Uterus (tissue), 2 donors: ENCODE results near the gene VWA8.

Experiments
- POLR2A ChIP-seq, 2 donors: fragments of 450-650 bp; IDR thresholded peaks; one replicate each; pipeline ENCODE4 v1.6.1; 2016; ENCODE audit warnings: antibody characterized with exemption in 2 of 2, mild to moderate bottlenecking in 1 of 2, moderate library complexity in 1 of 2
- TF ChIP-seq, protein P1 (sequence below), 4 experiments: fragments of 200-600 bp in 2 of 4; fragments of 450-650 bp in 2 of 4; sonication (generic) in 2 of 4; IDR thresholded peaks; one replicate each; pipeline ENCODE4 v1.5.1; 2016 to 2019; ENCODE audit warnings: antibody characterized with exemption in 4 of 4, mild to moderate bottlenecking in 2 of 4, moderate library complexity in 1 of 4

DNA sequence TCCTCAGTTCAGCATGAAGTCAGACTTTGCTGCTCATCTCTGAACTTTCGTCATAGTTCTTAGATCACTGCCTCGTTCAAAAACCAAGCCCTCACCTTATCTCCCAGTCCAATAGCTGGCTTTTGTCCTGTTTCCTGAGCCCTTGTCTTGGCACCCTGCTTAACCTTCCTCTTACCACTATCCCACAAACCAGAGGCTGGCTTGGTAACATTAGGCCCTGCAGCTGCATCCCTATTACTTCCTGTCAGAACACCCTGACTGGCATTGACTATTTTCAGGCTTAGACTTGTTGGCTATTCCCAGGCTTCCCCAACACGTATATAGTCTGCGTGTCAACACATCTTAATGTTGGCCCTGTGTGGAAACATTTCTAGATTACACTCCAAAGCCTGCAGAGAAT is 172.4 kb downstream of the VWA8 start:
- TF ChIP-seq, protein P1, sequence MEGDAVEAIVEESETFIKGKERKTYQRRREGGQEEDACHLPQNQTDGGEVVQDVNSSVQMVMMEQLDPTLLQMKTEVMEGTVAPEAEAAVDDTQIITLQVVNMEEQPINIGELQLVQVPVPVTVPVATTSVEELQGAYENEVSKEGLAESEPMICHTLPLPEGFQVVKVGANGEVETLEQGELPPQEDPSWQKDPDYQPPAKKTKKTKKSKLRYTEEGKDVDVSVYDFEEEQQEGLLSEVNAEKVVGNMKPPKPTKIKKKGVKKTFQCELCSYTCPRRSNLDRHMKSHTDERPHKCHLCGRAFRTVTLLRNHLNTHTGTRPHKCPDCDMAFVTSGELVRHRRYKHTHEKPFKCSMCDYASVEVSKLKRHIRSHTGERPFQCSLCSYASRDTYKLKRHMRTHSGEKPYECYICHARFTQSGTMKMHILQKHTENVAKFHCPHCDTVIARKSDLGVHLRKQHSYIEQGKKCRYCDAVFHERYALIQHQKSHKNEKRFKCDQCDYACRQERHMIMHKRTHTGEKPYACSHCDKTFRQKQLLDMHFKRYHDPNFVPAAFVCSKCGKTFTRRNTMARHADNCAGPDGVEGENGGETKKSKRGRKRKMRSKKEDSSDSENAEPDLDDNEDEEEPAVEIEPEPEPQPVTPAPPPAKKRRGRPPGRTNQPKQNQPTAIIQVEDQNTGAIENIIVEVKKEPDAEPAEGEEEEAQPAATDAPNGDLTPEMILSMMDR (IDR thresholded peaks at IDR 0.05), result no peak
- no peak for TF ChIP-seq POLR2A (IDR thresholded peaks at IDR 0.05)
